ENCODE measurements around the gene DPH1.
A peak's percentile ranks its signal among the peaks of the same experiment; 100 is the strongest.

The DPH1 gene

DNA sequence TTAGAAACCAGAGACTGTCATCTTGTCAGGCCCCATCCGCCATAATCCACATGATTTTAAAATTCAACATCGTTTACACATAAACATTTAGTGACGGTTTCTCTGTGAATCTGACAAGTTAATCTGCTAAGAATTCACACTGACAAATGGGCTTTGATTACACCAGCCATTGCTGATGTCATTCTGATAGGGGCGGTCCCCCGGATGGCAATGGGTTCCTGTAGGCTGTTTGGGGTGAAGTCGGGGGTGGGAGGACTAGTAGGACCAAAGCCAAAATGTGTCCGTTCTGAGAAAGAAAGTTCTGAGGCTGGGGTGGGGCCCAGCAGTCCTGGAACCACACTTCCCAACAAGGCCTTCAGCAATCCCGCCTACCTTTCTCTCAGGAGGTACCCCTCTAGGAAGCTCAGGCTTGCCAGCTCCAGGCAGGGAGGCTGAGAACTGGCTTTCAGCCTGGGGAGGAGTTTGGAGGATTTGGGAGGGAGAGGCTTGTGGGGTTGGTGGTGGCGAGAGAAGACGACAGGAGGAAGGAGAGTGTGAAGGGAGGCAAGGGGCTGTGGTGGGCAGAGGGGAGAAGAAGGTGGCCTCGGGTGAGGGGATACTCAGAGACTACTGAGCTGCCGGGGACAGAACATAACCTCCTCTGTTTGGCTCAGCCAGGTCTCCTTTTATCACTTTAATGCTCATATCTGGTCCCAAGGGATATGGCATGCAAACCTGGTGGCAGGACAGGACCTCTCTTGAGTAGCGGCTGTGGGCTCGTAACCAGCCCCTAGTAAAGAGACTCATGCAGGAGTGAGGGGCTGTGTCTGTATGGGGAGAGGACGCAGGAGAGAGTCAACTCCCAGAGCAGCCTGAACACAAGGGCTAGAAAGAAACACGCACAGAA, 33.6 kb downstream of the DPH1 start:
- DNase-seq = no peak

DNA sequence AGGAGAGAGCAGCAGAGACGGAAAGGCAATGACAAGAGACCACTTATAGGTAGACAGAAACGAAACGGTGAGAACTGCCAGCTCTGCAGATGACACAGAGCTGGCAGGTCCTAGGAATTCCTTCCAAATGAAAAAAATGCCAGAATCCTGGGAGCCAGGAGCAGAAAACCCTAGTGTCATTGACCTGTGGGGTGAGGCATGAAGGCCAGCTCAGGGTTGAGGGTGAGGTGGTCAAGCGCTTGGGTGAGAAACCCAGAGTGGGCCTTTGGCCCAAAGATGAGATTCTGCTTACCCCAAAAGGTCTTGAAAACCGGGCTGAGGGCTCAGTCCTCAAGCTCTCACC, 34.2 kb downstream of the DPH1 start:
- no peak for DNase-seq

DNA sequence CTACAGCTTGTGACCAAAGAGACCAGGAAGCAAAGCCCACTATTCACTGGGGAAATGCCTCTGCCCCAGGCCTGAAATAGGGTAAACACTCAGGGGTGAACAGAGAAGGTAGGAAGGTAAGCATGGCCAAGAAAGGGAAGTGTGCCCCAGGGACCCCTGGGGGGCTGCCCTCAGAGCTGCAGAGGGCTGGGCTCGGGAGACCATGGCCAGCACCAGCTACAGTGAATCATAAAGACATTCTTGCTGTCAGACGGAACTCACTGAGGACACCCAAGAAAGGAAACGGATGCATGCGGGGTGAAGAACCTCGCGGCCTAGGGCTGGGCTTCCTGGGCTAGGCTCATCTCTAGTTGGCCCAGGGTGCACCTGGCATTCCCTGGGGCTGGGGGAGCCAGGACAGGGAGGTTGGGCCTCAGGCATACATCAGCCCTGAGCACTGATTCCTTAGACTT, 34.6 kb downstream of the DPH1 start:
- DNase-seq = no peak

DNA sequence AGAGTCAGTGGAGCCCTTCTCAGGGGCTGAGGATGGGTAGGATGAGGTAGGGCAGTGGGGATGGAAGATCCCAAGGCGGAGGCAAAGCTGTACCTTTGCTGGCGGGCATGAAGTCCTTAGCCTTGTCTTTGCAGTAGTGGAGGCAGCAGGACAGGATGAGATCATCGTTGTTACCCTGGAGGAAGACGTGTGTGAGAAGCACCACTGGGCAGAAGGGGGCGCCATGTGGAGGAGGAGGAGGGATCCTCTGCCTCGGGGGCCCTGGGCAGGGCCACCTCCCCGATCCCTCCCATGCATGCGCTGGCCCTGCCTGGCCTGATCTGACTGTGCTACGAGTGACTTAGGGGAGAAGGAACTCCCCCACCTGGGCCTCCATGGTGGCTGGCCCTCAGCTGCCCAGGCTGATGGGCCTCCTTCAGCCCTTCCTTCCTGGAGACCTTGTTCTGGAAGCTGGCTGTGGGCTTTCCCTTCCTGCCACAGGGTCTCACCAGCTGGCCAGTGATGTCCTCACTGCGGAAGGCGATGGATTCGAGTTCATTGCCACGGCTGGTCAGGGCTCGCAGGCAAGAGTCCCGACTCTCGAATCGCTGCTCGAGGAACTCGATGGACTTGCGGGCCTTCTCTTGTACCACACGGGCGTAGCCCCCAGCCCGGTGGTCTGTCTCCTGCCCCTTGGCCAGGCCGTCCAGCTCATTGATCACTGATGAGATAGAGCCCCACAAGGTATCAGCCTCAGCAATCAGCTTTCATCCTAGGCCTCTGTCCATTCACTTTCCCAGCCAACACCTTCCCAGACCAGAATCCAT, 35.2 kb downstream of the DPH1 start:
- no peak for DNase-seq

DNA sequence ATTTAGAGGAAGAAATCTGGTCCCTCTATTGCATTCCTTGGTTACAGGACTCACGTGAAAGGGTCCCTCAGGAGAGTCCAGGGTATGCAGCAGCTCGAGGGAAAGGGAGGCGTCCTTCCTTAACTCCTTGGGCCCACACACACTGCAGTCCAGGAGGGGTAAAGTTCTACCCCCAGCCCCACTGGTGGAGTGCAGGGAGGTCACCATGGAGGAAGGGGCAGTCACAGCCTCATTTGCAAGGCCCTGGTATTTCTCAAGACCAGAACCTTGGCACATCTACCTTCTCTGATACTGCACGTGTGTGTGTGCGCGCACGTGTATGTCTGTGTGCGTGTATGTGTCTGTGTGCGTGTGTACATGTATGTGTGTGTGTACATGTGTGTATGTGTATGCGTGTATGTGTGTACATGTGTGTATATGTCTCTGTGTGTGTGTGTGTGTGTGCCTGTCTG, 36.0 kb downstream of the DPH1 start:
- DNase-seq = no peak

DNA sequence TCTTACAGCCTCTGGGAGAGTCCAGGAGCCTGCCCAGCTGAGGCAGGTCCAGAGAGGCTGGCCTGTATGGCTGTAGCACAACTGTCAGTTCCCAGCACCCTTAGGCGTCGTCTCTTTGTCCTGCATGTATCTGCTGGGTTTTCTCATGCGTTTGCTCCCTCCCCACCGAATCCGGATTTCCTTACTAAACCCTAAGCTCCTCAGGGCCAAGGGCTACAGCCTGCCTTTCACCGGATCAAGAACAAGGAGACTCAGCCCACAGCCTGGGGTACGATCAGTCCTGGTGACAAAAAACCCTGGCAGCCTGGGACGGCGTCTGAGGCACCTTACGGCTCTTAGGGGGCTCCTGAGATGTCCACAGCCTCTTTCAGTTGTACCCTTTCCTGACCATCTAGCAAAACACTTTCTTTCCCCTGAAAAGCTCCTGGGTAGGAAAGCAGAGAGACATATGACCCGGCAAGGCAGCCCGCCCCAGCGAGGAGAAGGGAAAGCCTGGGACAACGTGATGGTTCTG, 37.2 kb downstream of the DPH1 start:
- DNase-seq = no peak

DNA sequence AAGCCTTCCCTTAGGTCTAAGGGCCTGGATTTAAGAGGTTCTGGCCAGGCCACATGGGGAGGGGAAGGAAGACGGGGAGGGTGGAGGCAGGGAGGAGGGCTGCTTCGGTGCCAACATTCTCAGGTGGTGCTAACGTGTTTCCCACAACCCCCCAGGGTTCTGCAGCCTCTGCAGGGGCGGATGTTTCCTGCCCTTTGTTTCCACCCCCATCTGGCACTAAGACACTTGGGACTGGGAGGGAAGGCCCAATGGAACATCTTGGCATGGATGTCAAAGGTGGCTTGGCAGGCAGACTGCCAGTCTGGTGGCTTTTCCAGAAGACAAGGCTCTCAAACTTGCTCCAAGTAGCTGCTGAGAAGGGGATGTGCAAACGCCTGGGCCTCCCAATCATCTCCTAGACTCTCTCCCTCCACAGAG, 37.7 kb downstream of the DPH1 start:
- DNase-seq = no peak

DNA sequence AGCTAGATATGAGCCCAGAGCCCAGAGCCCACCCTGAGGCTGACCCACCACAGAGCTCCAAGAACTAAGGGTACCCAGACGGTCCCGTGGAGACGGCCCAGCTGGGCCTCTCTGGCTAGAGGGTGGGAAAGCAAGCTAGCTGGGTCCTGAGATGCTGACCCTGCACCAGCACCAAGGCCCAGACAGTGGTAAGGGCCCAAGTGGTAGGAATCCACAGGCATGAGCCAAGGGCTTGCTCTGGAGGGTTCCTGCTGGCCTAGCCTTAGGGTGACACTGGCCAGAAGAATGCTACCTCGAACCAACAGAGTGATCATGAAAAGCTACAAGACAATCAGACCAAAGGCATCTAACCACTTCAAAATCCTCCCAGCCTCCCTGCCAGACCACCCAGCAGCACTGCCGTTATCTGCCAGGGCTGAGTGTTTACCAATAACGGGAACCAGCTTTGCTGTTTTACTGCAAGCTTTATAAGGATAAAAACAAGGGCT, 38.1 kb downstream of the DPH1 start:
- no peak for DNase-seq

DNA sequence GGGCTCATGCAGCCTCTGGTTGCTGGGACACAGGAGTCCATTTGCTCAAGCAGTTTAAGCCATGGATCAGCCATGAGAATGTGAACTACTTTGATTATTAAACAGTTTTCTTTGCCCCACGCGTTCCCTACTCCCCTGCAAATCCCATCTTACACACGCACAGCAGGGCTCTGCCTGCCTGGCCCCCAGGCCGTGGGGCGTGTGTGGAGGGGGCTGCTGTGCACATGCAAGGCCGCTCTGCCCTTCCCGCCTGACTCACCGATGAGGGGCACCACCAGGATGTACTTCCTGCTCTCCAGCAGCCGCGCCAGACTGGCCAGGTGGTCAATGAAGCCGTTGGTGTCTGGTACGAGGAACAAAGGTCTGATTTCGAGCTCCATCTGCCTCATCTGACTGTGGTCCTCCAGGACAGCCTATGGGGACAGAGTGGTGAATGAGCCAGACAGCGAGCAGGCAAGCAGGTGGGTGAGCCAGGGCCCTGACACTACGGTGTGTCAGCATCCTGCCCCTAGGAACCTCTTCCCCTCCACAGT, 38.6 kb downstream of the DPH1 start:
- DNase-seq = no peak

DNA sequence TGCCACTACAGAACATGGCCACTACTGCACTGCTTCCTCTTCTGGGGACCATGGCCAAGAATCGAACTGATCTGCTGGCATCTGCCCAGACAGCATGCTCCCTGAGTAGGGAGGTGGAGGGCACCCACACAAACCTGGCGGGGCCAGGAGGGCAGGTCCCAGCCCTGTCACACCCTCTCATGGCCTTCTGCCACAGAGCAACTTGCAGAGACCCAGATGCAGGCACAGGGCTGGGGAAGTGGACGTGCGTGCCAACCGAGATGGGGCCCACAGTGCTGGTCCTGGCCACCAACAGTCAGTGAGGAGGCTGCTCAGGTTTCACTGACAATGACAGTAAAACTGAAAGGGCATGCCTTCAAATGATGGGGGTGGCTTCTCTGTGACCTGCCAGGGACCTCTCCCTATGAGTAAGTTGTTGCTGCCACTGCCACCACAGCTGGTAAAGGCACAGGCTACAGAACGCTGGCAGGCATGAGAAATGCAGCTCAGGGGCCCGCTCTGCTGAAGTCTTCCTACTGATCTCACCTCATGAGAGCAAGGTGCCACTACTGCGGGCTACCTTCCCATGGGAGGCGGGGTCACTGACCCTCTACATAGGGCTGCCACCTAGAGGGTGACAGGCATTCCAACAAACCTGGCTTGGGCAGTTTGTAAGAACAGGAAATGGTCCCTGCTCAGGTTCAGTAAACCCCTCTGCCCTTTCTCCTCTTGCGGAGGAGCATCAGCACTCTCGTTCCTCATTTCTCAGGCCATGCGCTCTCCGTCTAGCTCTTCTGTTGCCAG, 40.5 kb downstream of the DPH1 start:
- no peak for DNase-seq

DNA sequence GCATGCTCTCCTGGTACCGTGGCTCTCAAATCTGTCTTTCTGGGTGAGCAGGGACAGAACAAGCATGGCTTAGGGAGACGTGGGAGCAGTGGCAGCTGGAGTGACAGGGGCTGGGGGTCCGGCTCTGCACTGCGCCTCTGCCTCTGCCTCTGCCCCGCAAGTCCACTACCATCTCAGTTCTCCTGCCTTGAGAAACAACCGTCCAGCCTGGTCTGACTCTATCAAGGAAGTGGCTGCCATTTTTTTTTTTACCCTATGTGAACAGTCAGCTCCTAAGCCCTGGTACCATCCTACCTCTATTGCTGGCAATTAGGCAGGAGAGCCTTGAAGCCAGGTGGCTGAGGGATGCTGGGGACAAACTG, 41.1 kb downstream of the DPH1 start:
- DNase-seq = no peak

DNA sequence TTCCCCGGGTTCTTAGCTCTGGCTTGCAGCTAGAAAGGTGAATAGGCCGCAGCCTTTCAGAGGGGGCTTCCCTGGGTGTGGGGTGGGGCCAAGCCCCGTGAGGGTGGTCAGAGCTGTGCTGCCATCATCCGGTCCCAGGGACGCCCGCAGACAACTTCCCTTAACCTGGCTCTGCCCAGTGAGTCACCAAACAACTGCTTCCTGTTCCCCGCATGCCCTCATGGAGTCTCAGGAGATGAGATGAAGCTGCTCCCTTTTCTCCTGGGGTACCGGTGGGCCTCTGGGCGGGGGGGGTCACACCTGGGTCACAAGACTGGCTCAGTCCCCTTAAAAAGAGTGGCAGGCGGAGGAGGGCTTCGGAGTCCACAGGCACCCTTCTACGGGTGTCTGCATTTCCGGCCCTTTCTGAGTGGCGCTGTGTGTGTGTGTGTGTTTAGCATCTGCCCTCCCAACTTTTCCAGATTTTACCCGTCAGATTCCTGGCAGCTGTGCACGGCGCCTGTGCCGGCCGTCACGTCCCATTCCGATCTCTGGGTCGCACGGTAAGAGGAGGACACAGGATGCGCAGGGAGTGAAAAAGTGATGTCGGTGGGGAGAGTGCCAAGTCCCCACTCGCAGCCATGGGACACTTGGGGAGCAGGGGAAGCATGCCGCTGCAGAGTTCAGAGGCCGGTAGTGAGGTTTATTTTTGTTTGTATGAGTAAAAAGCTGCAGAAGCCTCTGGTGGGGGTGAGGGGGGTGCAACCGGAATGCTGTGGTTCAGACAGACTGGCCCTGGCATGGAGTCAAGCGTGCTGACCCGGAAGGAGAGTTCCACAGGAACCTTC, 41.7 kb downstream of the DPH1 start:
- no peak for DNase-seq

DNA sequence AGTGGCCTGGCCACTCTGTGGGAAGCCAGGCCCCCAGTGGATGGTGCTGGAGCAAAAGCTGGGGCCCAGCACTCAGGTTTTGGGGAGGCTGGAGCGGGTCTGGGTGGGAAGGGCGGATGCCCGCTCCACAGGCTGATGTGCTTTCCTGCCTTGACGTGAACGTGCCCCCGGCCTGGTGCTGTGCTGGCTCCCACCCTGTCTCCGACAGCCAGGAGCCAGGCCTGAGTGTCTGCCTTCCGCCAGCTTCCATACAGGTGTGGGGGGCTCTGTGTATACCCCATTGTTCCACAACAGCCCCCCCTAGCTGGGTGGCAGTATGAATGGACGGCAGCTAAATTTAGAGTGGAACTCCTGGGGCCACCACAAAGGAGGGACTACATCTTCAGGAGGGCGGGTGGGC, 45.0 kb downstream of the DPH1 start:
- DNase-seq = no peak

DNA sequence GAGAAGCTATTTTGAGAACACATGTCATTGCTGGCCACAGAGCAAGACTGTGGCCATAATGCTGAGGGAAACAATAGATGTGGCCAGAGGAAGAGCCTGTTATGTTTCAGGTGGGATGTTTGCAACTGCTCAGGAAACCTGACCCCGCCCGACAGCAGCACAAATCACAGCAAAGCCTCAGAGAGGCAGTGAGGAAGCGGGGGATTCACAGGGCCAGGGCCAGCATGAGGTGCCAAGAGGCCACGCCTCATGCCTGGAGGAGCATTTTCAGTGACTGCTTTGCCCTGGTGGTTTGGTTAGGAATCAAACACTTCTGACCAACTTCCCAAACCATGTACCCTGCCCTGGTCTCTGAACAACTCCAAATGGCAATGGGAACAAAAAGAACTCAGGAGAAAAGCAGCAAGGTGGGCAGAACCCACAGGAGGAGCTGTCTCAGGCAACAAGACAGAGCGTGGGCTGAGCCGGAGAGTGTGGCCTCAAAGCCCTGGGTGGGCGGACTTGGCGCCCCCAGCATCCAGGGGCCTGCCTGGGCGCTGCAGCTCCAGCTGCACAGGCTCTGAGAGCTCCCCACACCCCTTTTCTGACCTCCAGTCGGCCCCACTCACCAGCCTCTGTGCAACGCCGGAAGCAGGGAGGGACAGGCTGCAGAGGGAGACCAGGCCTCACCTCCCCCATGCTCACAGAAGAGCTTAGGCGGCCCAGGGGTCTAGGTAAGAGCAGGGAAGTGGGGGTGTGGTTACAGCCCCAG, 45.6 kb downstream of the DPH1 start:
- no peak for DNase-seq

DNA sequence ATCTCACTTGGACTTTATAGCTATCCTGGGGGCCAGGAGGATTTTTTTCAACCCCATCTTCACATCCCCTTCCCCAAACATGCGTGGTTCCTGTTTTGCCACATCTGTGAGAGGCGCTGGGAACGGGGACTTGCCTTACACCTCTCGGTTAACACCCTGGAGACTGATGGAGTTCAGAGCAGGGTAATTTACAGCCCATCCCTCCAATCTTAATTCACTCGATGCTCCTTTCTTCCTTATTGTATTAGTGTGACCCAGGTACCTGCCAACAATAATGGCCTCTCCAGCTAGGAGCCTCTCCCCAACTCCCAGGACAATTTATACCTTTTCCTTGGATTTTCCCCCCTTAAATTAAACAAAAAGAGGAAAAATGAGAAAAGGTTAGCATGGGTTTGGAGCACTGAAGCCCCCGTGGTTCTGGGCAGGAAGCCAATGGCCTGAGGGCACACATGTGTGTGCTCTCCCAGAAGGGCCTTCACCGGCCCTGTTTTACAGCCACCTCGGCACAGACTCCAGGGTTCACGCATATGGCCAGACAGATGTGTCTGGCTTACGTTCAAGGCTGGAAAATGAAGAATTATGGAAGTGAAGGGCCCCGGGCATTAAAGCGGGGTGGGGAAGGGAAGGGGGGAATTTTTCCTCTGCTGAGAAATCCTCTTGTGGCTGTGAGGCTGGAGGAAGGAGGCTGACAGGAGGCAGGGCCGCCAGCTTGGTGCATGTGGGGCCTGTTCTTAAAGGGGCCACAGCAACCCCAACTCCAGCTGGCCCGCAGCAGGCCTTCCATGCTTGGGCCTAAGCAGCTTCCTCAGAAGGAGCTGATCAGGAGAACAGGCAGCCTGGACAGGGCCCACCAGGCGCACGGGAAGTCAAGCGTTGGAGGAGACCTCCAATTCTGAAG, 46.4 kb downstream of the DPH1 start:
- no peak for DNase-seq

DNA sequence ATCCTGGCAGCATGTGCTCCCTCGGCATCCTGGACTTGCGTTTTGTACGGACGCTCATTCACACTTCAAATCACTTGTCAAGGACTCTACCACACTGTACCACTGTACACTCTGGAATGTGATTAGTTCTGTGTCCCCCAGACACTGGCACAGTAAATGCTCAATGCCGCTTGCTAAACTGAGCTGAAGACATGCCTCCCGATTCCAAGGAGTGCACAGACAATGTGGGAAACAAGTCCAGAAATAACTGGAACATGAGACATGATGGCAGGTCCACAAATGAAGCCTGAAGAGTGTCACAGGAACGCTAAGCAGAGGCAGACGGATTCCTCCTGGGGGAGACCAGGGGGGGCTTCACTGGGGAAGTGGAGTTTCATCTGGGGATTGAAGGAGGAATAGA, 47.1 kb downstream of the DPH1 start:
- no peak for DNase-seq

DNA sequence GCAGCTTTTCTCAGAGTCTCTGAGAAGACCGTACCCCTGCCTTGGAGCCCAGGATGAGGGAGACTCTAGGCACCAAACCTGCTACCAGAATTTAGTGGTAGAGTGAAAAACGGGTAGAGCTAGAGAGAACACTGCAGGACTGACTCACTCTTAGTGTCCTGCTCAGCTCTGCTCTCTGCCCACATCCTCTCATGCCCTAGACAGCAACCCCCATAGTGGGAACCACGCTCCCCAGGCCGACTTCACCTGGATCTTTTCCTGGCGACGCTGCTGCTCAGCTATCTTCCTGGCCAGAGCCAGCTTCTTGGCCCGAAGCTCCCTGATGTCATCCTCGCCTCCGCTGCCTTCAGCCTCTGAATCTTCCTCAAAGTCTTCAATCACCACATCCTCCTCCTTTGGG, 51.6 kb downstream of the DPH1 start:
- no peak for DNase-seq

DNA sequence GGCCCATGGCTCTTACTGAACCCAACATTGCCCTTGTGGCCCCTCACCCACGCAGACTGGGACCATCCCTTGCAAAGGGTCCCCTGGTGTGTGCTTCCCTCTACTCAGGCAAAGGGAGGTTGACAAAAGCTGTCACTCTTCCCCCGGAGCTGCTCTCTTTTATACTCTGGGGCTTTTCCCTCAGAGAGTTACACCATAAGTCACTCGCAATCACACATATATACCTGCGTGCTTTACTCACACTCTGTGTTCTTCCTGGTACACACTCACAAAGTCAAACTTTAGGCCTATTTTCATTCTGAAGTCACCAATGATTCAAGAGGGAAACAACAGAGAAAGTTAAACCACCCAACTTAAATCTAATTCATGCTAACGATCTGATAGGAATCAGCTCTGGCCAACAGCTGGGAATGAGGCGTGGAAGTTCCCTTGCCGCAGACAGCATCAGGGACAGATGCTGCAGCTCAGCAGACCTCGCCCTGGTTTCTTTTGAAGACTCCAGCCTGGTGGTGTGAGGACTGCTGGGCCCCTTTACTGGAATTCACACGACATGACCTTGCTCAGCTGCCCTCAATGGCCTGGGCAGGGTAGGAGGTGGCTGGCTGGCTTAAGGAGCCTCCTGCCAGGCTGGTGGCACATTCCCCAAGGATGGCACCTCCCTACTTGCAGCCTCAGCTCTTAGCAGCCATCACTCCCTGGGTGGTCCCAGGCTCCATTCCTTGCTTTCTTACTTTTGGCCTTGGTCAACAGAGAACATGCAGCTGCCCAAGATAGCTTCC, 52.2 kb downstream of the DPH1 start:
- DNase-seq = no peak

DNA sequence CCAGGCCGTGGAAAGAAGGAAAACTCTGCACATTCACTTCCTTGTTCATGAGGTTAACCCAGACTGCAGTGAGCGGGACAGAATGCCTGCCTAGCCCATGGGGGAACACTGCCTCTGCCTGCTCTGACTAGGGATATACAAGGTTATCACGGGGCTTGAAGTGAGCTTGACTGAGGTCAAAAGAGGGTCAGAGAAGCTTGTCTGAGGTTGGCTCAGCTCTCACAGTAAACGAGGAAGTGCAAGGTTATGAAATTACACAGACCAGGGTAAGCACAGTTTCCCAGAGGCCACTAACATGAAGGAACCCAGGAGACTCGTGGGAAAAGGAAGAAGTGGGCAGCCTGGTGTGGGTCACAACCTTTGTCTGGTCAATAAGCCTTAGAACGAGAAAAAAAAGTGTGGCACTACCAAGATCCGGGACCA, 53.7 kb downstream of the DPH1 start:
- DNase-seq = peak; percentile 73
